Heart left ventricle (tissue), 16 donors: ENCODE measurements around the gene LINGO3. TPM values are rescaled to one million over a fixed set of nuclear protein-coding genes. Genes with fewer than 3 reads are reported as not detected.

Experiments
- ATAC-seq, 4 donors: fragments of 200-7000 bp; cut with Tn5 transposase; one replicate each; pipeline ENCODE4 v1.9.1; 2020 to 2022; ENCODE audit warnings: moderate library complexity in 4 of 4, mild to moderate bottlenecking in 3 of 4, moderate number of reproducible peaks in 1 of 4
- DNase-seq, 5 donors: peaks; one replicate each; pipeline ENCODE4 v3.0.0-alpha.2; 2020
- H3K27ac ChIP-seq, 12 donors: fragments of 200-600 bp; sonication (generic) in 4 of 12; one replicate each; pipeline versions ENCODE4 v1.5.0 to v1.8.0; 2016 to 2022; ENCODE audit warnings: mild to moderate bottlenecking in 2 of 12
- H3K27me3 ChIP-seq, 9 donors: fragments of 200-600 bp; sonication (generic) in 2 of 9; one replicate each; pipeline versions ENCODE4 v1.5.1 to v1.8.0; 2016 to 2022; ENCODE audit warnings: mild to moderate bottlenecking in 3 of 9
- H3K36me3 ChIP-seq, 9 donors: fragments of 200-600 bp; sonication (generic) in 2 of 9; one replicate each; pipeline versions ENCODE4 v1.5.0 to v1.8.0; 2018 to 2022; ENCODE audit warnings: mild to moderate bottlenecking in 2 of 9
- H3K4me1 ChIP-seq, 12 donors: fragments of 200-600 bp; sonication (generic) in 4 of 12; one replicate each; pipeline versions ENCODE4 v1.5.0 to v1.8.0; 2016 to 2022; ENCODE audit warnings: mild to moderate bottlenecking in 3 of 12
- H3K4me3 ChIP-seq, 12 donors: fragments of 200-600 bp; sonication (generic) in 4 of 12; one replicate each; pipeline versions ENCODE4 v1.5.0 to v1.8.0; 2017 to 2022; ENCODE audit warnings: mild to moderate bottlenecking in 9 of 12, moderate library complexity in 4 of 12
- H3K9me3 ChIP-seq, 12 donors: fragments of 200-600 bp; sonication (generic) in 4 of 12; one replicate each; pipeline versions ENCODE4 v1.5.0 to v1.8.0; 2016 to 2022; ENCODE audit warnings: mild to moderate bottlenecking in 1 of 12
- POLR2A ChIP-seq, 2 donors: fragments of 450-650 bp; IDR thresholded peaks; one replicate each; pipeline ENCODE4 v1.6.1; 2017; ENCODE audit warnings: antibody characterized with exemption in 2 of 2, mild to moderate bottlenecking in 2 of 2, moderate library complexity in 2 of 2
- WGBS, 4 donors: extraction: QIAGEN DNeasy Blood & Tissue Kit in 2 of 4; methylation state at CpG; one replicate each; pipeline versions ENCODE4 v1.1.5 to v1.1.7; 2013 to 2018; 5-methylcytosine and 5-hydroxymethylcytosine counted together
- intact Hi-C, 10 donors: fragments of 100-400 bp; cut with DNase I; formaldehyde crosslinking; loops; one replicate each; pipeline versions ENCODE4 v1.11.1 to v1.14.2; 2022
- polyA plus RNA-seq, 2 donors: library from polyadenylated mRNA; stranded (reverse); fragments of 200-250 nt; gene quantifications; one replicate each; pipeline ENCODE4 v1.2.3, GENCODE V29; 2013
- total RNA-seq, 9 donors: library from RNA; depleted of rRNA in 2 of 9; stranded (reverse); fragments of >200 nt in 2 of 9; fragmentation: NEBNext Ultra II Directional in 3 of 9; extraction: Animal tissue kit (Norgen Biotek cat#: 25700) in 3 of 9; gene quantifications; one replicate each; pipeline versions ENCODE4 v1.1.0 to v1.2.4, GENCODE V29; 2016 to 2023
- TF ChIP-seq, protein P1 (sequence below), 12 donors: fragments of 200-600 bp; sonication (generic) in 4 of 12; IDR thresholded peaks; one replicate each; pipeline versions ENCODE4 v1.5.0 to v1.8.0; 2018 to 2022; ENCODE audit warnings: antibody characterized with exemption in 12 of 12, mild to moderate bottlenecking in 5 of 12
- donor health status: ischemic (EF 13 %, LVEDD 7.1; RV severe dilation, severe dysfunction).
- donor health status: healthy with polysubstance abuse.
- donor health status: DM: no; HTN: yes; CAD: no.
- donor health status: DM: no; HTN: no; CAD: no.
- donor health status: ischemic (EF 25% LVEDD 6.9; RV normal size, moderate dysfunction).
- donor health status: ischemic (EF 25% LVEDD 5.7; RV mildly dilated, moderate dysfunction).
- donor health status: healthy.
- donor health status: DM: yes; HTN: yes; CAD: no.
- donor health status: ischemic (EF 35%, LVEDD 5.7; RV mildly dilated, moderate dysfunction).
- donor health status: nonischemic (EF 11% LVEDD 7.7; RV severe dilation, severe dysfunction).
- donor health status: DM: yes; HTN: yes; CAD: no.
- donor health status: PGD.
- donor health status: ischemic (EF 29% LVEDD 5.4; RV normal size, mild dysfunction).
- donor health status: nonischemic (EF 23%, LVEDD 6.1; RV moderate dilation, normal function).

Gene LINGO3
- total and polyA plus RNA-seq, 11 donors: 0.50 TPM; not detected in 10

DNA sequence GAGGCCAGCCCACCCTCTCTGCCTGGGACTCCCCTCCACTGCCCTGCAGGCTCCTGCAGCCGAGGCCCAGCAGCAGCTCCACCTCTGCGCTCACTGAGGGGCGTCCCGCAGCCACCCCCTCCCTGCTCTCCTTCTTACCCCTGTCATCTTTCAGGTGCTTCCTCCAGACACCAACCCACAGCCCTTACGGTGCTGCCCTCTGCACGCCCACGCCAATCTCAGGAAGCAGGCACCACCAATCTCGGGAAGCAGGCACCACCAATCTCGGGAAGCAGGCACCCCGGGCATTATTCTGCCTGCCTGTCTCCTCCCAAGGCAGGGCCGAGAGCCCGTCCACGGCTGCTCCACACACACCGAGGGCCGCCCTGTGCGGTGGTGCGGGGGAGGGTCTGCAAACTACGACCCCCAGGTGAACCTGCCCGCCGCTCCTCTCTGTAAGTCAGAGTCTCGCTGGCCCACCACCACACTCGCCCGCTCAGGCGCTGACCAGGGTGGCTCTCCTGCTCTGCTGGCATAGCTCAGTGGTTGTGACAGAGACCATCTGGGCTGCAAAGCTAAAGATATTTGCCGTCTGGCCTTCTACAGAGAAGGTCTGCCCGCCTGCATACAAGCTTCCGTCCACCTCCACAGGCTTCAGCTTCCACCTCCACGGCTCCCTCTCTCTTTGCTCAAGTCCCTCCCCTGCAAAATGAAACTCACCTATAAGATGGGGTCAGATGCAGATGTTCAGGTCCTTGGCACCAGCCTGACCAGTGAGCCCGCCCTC lies 17.5 kb upstream of the LINGO3 start:
- no peak overlapping the region for H3K4me3 ChIP-seq
- TF ChIP-seq, protein P1, sequence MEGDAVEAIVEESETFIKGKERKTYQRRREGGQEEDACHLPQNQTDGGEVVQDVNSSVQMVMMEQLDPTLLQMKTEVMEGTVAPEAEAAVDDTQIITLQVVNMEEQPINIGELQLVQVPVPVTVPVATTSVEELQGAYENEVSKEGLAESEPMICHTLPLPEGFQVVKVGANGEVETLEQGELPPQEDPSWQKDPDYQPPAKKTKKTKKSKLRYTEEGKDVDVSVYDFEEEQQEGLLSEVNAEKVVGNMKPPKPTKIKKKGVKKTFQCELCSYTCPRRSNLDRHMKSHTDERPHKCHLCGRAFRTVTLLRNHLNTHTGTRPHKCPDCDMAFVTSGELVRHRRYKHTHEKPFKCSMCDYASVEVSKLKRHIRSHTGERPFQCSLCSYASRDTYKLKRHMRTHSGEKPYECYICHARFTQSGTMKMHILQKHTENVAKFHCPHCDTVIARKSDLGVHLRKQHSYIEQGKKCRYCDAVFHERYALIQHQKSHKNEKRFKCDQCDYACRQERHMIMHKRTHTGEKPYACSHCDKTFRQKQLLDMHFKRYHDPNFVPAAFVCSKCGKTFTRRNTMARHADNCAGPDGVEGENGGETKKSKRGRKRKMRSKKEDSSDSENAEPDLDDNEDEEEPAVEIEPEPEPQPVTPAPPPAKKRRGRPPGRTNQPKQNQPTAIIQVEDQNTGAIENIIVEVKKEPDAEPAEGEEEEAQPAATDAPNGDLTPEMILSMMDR (IDR thresholded peaks at IDR 0.05): no peak
- no peak for TF ChIP-seq POLR2A (IDR thresholded peaks at IDR 0.05)
- DNase-seq (no peak), ATAC-seq (no peak)
- no peaks in the 10 kb centered on the region for H3K9me3 ChIP-seq
- 76 to 85% (median 84%) methylated on average over 25 to 29 of the region's 29 CpGs for WGBS, 4 donors
- H3K36me3 ChIP-seq: peaks cover 0 to 48% (median 14%) of the 10 kb centered on the region in 9 donors
- H3K27me3 ChIP-seq: no peaks in the 10 kb centered on the region
- H3K4me1 ChIP-seq: peaks cover 3 to 34% (median 25%) of the 10 kb centered on the region in 12 donors
- H3K27ac ChIP-seq: no peak overlapping the region
- intact Hi-C loops: loop anchor here in 2 of 10 donors (5.0 kb wide), 2 partner anchors 173 to 308 kb away; partner anchors contain the start of genes AP3D1 (in 1 of the 2) and BTBD2 (in 1 of the 2)

DNA sequence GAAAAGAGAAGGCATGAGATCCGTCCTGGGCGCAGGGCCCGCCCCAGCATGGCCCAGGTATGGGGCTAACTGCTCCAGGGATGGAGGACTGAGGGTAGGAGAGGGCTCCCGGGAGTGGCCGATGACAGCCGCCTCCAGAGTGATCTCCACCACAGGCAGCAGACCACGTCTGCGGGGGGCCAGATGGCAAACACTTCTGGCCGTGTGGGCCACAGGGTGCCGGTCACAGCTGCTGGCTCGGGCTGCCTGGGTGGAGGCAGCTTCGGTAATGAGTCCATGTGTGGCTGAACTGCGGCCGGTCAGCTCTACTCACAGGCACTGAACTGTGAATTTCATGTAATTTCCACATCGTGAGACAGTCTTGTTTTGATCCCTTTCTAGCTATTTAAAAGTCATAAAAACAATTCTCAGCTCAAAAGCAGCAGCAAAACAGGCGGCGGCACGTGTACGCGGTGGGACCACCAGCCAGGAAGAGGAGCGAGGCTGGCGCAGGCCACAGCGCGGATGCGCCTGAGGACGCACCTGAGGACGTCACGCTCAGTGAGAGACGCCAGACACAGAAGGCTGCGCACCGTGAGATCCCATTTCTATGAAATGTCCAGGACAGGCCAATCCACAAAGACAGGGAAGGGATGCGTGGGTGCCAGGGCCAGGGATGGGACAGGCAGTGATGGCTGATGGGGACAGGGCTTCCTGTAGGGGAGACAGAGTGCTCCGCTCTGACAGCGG lies 16.4 kb upstream of the LINGO3 start:
- TF ChIP-seq, protein P1 (IDR thresholded peaks at IDR 0.05): no peak
- no peak for TF ChIP-seq POLR2A (IDR thresholded peaks at IDR 0.05)
- no peak overlapping the region for H3K27ac ChIP-seq
- peaks cover 1 to 23% (median 16%) of the 10 kb centered on the region in 12 donors for H3K4me1 ChIP-seq
- ATAC-seq (no peak), DNase-seq (no peak)
- intact Hi-C loops: no loop called here
- H3K4me3 ChIP-seq: no peak overlapping the region
- no peaks in the 10 kb centered on the region for H3K27me3 ChIP-seq
- H3K36me3 ChIP-seq: peaks cover 0 to 48% (median 14%) of the 10 kb centered on the region in 9 donors
- WGBS, 4 donors: 88 to 92% (median 89%) methylated on average over 28 to 34 of the region's 34 CpGs
- H3K9me3 ChIP-seq: no peaks in the 10 kb centered on the region

DNA sequence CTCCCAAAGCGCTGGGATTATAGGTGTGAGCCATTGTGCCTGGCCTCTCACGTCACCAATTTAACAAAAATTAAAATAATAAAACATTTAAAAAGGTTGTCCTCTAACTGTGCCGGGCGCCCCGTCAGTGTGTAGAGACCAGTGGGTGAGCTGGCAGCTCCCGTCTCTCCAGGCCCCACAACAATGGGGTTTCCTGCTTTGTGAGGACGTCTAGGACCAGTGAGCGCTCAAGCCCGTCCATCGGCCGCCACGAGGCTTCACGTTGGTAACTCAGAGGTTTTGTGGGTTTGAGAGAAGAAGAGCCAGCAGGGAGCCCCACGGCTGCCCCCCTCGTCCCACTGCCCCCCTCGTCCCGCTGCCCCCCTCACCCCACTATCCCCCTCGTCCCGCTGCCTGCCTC lies 15.8 kb upstream of the LINGO3 start:
- intact Hi-C loops: no loop called here
- no peak for TF ChIP-seq POLR2A (IDR thresholded peaks at IDR 0.05)
- TF ChIP-seq, protein P1 (IDR thresholded peaks at IDR 0.05): no peak
- DNase-seq: no peak

More for the DNA sequence above, 15.8 kb upstream of the LINGO3 start:
- WGBS, 4 donors: 93 to 95% (median 93%) methylated on average over 18 to 19 of the region's 19 CpGs
- Histone ChIP-seq H3K4me1 (peaks cover 0 to 17% (median 12%) of the 10 kb centered on the region in 12 donors), H3K36me3 (peaks cover 0 to 48% (median 14%) of the 10 kb centered on the region in 9 donors), H3K27ac (no peak overlapping the region), H3K9me3 (no peaks in the 10 kb centered on the region), H3K27me3 (no peaks in the 10 kb centered on the region), H3K4me3 (no peak overlapping the region)
- no peak for ATAC-seq
